ENCODE results near the gene CRELD1.

DNA sequence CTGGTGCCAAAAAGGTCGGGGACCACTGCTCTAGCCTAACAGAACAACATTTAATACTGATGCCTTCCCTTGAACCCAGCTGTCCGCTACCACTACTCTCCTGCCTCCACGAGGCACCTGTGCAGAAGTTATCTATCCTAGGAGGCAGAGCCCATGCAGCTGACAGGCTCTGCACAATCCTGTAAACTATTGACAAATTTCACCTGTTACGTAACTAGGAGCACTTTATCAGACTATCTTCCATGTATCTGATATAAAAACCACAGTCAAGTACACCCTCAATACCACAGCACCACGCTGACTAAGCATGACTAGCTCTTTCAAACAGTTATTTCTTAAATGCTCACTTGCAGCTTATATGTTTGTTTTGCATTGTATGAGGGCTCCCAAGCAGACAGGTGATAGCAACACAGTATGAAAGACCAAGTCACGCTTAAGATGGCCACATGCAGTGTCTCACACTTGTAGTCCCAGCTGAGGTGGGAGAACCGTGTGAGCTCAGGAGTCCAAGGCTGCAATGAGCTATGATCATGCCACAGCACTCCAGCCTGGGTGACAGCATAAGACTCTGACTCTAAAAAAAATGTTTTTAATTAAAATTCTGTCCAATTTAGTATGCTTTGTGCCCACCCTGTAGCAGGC is 21.2 kb upstream of the CRELD1 start:
- TF ChIP-seq POLR2A (IDR thresholded peaks at IDR 0.05) (no peak), EP300 (IDR thresholded peaks at IDR 0.05) (no peak)
- TF ChIP-seq, protein P1, sequence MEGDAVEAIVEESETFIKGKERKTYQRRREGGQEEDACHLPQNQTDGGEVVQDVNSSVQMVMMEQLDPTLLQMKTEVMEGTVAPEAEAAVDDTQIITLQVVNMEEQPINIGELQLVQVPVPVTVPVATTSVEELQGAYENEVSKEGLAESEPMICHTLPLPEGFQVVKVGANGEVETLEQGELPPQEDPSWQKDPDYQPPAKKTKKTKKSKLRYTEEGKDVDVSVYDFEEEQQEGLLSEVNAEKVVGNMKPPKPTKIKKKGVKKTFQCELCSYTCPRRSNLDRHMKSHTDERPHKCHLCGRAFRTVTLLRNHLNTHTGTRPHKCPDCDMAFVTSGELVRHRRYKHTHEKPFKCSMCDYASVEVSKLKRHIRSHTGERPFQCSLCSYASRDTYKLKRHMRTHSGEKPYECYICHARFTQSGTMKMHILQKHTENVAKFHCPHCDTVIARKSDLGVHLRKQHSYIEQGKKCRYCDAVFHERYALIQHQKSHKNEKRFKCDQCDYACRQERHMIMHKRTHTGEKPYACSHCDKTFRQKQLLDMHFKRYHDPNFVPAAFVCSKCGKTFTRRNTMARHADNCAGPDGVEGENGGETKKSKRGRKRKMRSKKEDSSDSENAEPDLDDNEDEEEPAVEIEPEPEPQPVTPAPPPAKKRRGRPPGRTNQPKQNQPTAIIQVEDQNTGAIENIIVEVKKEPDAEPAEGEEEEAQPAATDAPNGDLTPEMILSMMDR (IDR thresholded peaks at IDR 0.05), result no peak

All from ovary (tissue), 3 donors.